Measurements from ENCODE around the gene SGIP1.

The SGIP1 gene

DNA sequence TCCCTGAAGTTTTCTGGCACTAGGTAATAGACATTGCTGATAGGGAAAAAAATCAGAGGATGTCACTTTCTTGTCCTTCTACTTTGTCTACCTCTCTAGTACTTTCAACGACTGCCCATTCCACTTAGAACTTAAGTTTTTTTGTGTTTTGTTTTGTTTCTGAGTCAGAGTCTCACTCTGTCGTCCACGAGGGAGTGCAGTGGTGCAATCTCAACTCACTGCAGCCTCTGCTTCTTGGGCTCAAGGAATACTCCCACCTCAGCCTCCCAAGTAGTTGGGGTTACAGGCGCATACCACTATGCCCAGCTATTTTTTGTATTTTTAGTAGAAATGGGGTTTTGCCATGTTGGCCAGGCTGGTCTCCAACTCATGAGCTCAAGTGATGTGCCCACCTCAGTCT, 79.2 kb downstream of the SGIP1 start:
- Histone ChIP-seq H3K4me3 (ENCODE audit: low read length in 2 of 2) (no peak overlapping the region), H2BK15ac (ENCODE audit: low read length) (no peak overlapping the region), H3K4me2 (ENCODE audit: insufficient read depth, low read length, poor library complexity, severe bottlenecking) (no peak overlapping the region), H3K36me3 (replicated peaks in 1 of 2; ENCODE audit: control insufficient read depth in 2 of 2, insufficient read depth in 2 of 2, low read length in 2 of 2) (no peaks in the 10 kb centered on the region), H3K4me1 (ENCODE audit: control insufficient read depth in 2 of 2, insufficient read depth in 1 of 2, low read depth in 1 of 2, low read length in 2 of 2) (no peaks in the 10 kb centered on the region), H3K27ac (replicated peaks; ENCODE audit: low read length) (no peak overlapping the region), H2BK120ac (ENCODE audit: low read depth, low read length) (no peak overlapping the region), H2AFZ (ENCODE audit: low read length) (no peak overlapping the region), H2AK5ac (ENCODE audit: low read depth, low read length) (no peak overlapping the region), H3K4ac (ENCODE audit: low read length) (no peak overlapping the region), H4K91ac (ENCODE audit: low read depth, low read length, poor library complexity) (no peak overlapping the region), H3K14ac (ENCODE audit: low read length) (no peak overlapping the region), H3K9ac (ENCODE audit: low read depth, low read length, poor library complexity) (no peak overlapping the region), H2BK5ac (ENCODE audit: low read length) (no peak overlapping the region), H3K18ac (ENCODE audit: low read length) (no peak overlapping the region), H3K9me3 (replicated peaks in 1 of 2; ENCODE audit: control insufficient read depth in 2 of 2, insufficient read depth in 1 of 2, low read depth in 1 of 2, low read length in 2 of 2) (no peaks in the 10 kb centered on the region), H3K79me1 (ENCODE audit: low read depth, low read length) (no peaks in the 10 kb centered on the region), H4K8ac (ENCODE audit: low read depth, low read length) (no peak overlapping the region), H3K27me3 (ENCODE audit: control insufficient read depth in 3 of 3, insufficient read depth in 3 of 3, low read depth in 1 of 3, low read length in 3 of 3) (no peaks in the 10 kb centered on the region), H3K23ac (ENCODE audit: low read depth, low read length, poor library complexity) (no peak overlapping the region), H2BK12ac (ENCODE audit: low read length) (no peak overlapping the region)
- no peak for DNase-seq (ENCODE audit: low spot score)
- WGBS, 2 donors (ENCODE audit: extremely low coverage in 2 of 2, insufficient read length in 2 of 2, insufficient replicate concordance in 1 of 2) = no CpG with 5 or more reads among the region's 4 CpGs

DNA sequence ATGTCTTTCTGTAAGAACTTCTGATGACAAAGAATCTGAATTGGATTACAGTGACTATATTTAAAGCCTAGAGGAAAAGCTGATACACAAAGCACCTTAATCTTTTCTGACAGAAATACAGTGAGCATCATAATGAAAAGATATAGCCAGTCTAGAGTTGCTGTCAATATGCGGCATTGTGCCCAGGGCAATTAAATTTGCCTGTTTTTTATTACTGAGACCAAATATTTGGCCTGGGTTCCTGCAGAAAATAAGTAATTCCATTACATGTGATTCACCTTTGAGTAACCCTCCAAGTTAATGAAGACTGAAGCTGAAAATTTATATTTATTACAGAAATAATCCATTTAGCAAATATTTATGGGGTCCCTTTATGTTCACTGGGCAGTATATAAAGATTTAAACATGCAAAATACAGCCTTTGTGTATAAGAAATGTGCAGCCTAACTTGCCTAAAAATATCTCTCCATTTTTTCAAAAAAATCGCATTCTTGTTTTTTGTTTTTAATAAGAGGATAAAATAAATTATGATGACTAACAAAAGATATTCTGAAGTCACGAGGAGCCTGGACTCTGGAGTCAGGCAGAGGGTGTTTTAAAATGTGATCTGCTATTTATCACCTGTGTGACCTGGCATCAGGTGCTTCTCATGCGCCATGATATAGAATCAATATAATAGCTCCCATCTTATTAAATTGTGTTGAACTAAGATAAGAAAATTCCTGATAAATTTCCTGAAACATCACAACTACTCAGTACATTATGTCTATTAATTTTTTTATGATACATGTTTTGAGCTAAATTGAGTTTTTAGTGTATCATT, 83.6 kb downstream of the SGIP1 start:
- Histone ChIP-seq H3K27me3 (ENCODE audit: control insufficient read depth in 3 of 3, insufficient read depth in 3 of 3, low read depth in 1 of 3, low read length in 3 of 3) (no peaks in the 10 kb centered on the region), H3K14ac (ENCODE audit: low read length) (no peak overlapping the region), H3K9me3 (replicated peaks in 1 of 2; ENCODE audit: control insufficient read depth in 2 of 2, insufficient read depth in 1 of 2, low read depth in 1 of 2, low read length in 2 of 2) (no peaks in the 10 kb centered on the region), H2AK5ac (ENCODE audit: low read depth, low read length) (no peak overlapping the region), H2BK15ac (ENCODE audit: low read length) (no peak overlapping the region), H3K4me1 (ENCODE audit: control insufficient read depth in 2 of 2, insufficient read depth in 1 of 2, low read depth in 1 of 2, low read length in 2 of 2) (no peaks in the 10 kb centered on the region), H2BK12ac (ENCODE audit: low read length) (no peak overlapping the region), H3K18ac (ENCODE audit: low read length) (no peak overlapping the region), H4K8ac (ENCODE audit: low read depth, low read length) (no peak overlapping the region), H4K91ac (ENCODE audit: low read depth, low read length, poor library complexity) (no peak overlapping the region), H3K27ac (replicated peaks; ENCODE audit: low read length) (no peak overlapping the region), H3K4me2 (ENCODE audit: insufficient read depth, low read length, poor library complexity, severe bottlenecking) (no peak overlapping the region), H3K4ac (ENCODE audit: low read length) (no peak overlapping the region), H3K4me3 (ENCODE audit: low read length in 2 of 2) (no peak overlapping the region), H2BK120ac (ENCODE audit: low read depth, low read length) (no peak overlapping the region), H3K36me3 (replicated peaks in 1 of 2; ENCODE audit: control insufficient read depth in 2 of 2, insufficient read depth in 2 of 2, low read length in 2 of 2) (no peaks in the 10 kb centered on the region), H2BK5ac (ENCODE audit: low read length) (no peak overlapping the region), H2AFZ (ENCODE audit: low read length) (no peak overlapping the region), H3K79me1 (ENCODE audit: low read depth, low read length) (no peaks in the 10 kb centered on the region), H3K23ac (ENCODE audit: low read depth, low read length, poor library complexity) (no peak overlapping the region), H3K9ac (ENCODE audit: low read depth, low read length, poor library complexity) (no peak overlapping the region)
- no peak for DNase-seq (ENCODE audit: low spot score)
- no CpG with 5 or more reads among the region's 4 CpGs for WGBS, 2 donors (ENCODE audit: extremely low coverage in 2 of 2, insufficient read length in 2 of 2, insufficient replicate concordance in 1 of 2)

DNA sequence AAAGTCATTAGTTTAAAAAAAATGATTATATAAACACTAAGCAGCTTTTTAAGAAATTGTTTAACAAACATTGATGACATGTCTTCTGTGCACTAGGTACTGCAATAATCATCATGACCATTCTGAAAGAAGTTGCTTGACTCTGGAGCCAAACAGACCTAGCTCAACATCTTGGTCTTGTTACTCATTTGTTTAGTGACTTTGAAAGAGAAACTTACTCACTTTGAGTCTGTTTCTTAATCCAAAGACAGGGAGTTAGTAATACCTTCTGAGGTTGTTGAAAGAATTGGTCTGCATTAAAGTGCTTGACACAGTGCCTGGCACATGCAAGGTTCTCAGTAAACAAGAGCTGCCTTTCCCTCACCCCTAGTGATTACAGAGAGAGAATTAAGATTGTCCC, 84.4 kb downstream of the SGIP1 start:
- Histone ChIP-seq H3K4me3 (ENCODE audit: low read length in 2 of 2) (no peak overlapping the region), H2BK12ac (ENCODE audit: low read length) (no peak overlapping the region), H3K27ac (replicated peaks; ENCODE audit: low read length) (no peak overlapping the region), H2AK5ac (ENCODE audit: low read depth, low read length) (no peak overlapping the region), H3K14ac (ENCODE audit: low read length) (no peak overlapping the region), H3K9ac (ENCODE audit: low read depth, low read length, poor library complexity) (no peak overlapping the region), H3K36me3 (replicated peaks in 1 of 2; ENCODE audit: control insufficient read depth in 2 of 2, insufficient read depth in 2 of 2, low read length in 2 of 2) (no peaks in the 10 kb centered on the region), H3K4ac (ENCODE audit: low read length) (no peak overlapping the region), H3K18ac (ENCODE audit: low read length) (no peak overlapping the region), H3K4me1 (ENCODE audit: control insufficient read depth in 2 of 2, insufficient read depth in 1 of 2, low read depth in 1 of 2, low read length in 2 of 2) (no peaks in the 10 kb centered on the region), H2AFZ (ENCODE audit: low read length) (no peak overlapping the region), H3K9me3 (replicated peaks in 1 of 2; ENCODE audit: control insufficient read depth in 2 of 2, insufficient read depth in 1 of 2, low read depth in 1 of 2, low read length in 2 of 2) (no peaks in the 10 kb centered on the region), H3K27me3 (ENCODE audit: control insufficient read depth in 3 of 3, insufficient read depth in 3 of 3, low read depth in 1 of 3, low read length in 3 of 3) (no peaks in the 10 kb centered on the region), H4K8ac (ENCODE audit: low read depth, low read length) (no peak overlapping the region), H4K91ac (ENCODE audit: low read depth, low read length, poor library complexity) (no peak overlapping the region), H2BK15ac (ENCODE audit: low read length) (no peak overlapping the region), H3K79me1 (ENCODE audit: low read depth, low read length) (no peaks in the 10 kb centered on the region), H3K23ac (ENCODE audit: low read depth, low read length, poor library complexity) (no peak overlapping the region), H2BK120ac (ENCODE audit: low read depth, low read length) (no peak overlapping the region), H3K4me2 (ENCODE audit: insufficient read depth, low read length, poor library complexity, severe bottlenecking) (no peak overlapping the region), H2BK5ac (ENCODE audit: low read length) (no peak overlapping the region)
- DNase-seq (ENCODE audit: low spot score) = no peak

GRCh38 chr1:66623812-66624211, 89.9 kb downstream of the SGIP1 start:
- no peak overlapping the region for H4K91ac ChIP-seq (ENCODE audit: low read depth, low read length, poor library complexity)
- no peak overlapping the region for H2BK12ac ChIP-seq (ENCODE audit: low read length)
- no peak overlapping the region for H3K4me3 ChIP-seq (ENCODE audit: low read length in 2 of 2)
- H3K9me3 ChIP-seq (replicated peaks in 1 of 2; ENCODE audit: control insufficient read depth in 2 of 2, insufficient read depth in 1 of 2, low read depth in 1 of 2, low read length in 2 of 2) = no peaks in the 10 kb centered on the region
- H2AFZ ChIP-seq (ENCODE audit: low read length) = no peak overlapping the region
- WGBS, 2 donors (ENCODE audit: extremely low coverage in 2 of 2, insufficient read length in 2 of 2, insufficient replicate concordance in 1 of 2) = no CpG with 5 or more reads among the region's 1 CpG
- no peaks in the 10 kb centered on the region for H3K36me3 ChIP-seq (replicated peaks in 1 of 2; ENCODE audit: control insufficient read depth in 2 of 2, insufficient read depth in 2 of 2, low read length in 2 of 2)
- H2BK5ac ChIP-seq (ENCODE audit: low read length) = no peak overlapping the region
- H3K18ac ChIP-seq (ENCODE audit: low read length) = no peak overlapping the region
- no peaks in the 10 kb centered on the region for H3K27me3 ChIP-seq (ENCODE audit: control insufficient read depth in 3 of 3, insufficient read depth in 3 of 3, low read depth in 1 of 3, low read length in 3 of 3)
- H3K4me2 ChIP-seq (ENCODE audit: insufficient read depth, low read length, poor library complexity, severe bottlenecking) = no peak overlapping the region
- H3K4me1 ChIP-seq (ENCODE audit: control insufficient read depth in 2 of 2, insufficient read depth in 1 of 2, low read depth in 1 of 2, low read length in 2 of 2) = no peaks in the 10 kb centered on the region
- no peak overlapping the region for H2BK15ac ChIP-seq (ENCODE audit: low read length)
- no peak overlapping the region for H3K27ac ChIP-seq (replicated peaks; ENCODE audit: low read length)
- no peak overlapping the region for H2BK120ac ChIP-seq (ENCODE audit: low read depth, low read length)
- H3K23ac ChIP-seq (ENCODE audit: low read depth, low read length, poor library complexity) = no peak overlapping the region
- no peaks in the 10 kb centered on the region for H3K79me1 ChIP-seq (ENCODE audit: low read depth, low read length)
- H3K4ac ChIP-seq (ENCODE audit: low read length) = no peak overlapping the region
- no peak overlapping the region for H3K14ac ChIP-seq (ENCODE audit: low read length)
- no peak overlapping the region for H2AK5ac ChIP-seq (ENCODE audit: low read depth, low read length)
- DNase-seq (ENCODE audit: low spot score) = no peak
- H4K8ac ChIP-seq (ENCODE audit: low read depth, low read length) = no peak overlapping the region
- no peak overlapping the region for H3K9ac ChIP-seq (ENCODE audit: low read depth, low read length, poor library complexity)
